Thyroid gland (tissue), 4 donors: ENCODE data around the gene LSAMP.

ENCODE experiments used
- POLR2A ChIP-seq, 2 donors: fragments of 450-650 bp; IDR thresholded peaks; one replicate each; pipeline ENCODE4 v1.6.1; 2017; ENCODE audit warnings: antibody characterized with exemption in 2 of 2, mild to moderate bottlenecking in 2 of 2, moderate library complexity in 1 of 2
- TF ChIP-seq, protein P1 (sequence below), 6 experiments: fragments of 200-600 bp in 3 of 6; fragments of 450-650 bp in 3 of 6; sonication (generic) in 3 of 6; IDR thresholded peaks; one replicate each; pipeline ENCODE4 v1.5.1; 2016 to 2019; ENCODE audit warnings: antibody characterized with exemption in 6 of 6, mild to moderate bottlenecking in 2 of 6, inconsistent platforms in 1 of 6, moderate library complexity in 1 of 6

DNA sequence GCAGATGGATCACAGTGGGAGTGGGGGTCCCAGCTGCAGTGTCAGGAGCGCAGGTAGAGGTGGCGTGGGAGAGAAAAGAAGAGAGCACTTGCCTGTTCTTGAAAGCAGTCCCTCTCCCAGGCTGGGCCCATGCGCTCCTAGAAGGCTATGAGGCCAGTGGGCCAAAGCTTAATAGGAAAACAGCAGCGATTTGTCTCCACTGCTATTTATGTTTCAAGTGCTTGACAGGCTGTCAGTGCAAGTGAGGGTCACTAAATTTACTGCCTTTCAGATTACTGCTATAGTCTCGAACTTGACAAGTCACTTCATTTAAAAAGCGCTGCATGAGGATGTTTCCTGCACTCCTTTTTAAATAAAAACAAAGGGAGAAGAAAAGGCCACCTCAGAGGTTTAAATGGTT is 582.4 kb downstream of the LSAMP start:
- TF ChIP-seq, protein P1, sequence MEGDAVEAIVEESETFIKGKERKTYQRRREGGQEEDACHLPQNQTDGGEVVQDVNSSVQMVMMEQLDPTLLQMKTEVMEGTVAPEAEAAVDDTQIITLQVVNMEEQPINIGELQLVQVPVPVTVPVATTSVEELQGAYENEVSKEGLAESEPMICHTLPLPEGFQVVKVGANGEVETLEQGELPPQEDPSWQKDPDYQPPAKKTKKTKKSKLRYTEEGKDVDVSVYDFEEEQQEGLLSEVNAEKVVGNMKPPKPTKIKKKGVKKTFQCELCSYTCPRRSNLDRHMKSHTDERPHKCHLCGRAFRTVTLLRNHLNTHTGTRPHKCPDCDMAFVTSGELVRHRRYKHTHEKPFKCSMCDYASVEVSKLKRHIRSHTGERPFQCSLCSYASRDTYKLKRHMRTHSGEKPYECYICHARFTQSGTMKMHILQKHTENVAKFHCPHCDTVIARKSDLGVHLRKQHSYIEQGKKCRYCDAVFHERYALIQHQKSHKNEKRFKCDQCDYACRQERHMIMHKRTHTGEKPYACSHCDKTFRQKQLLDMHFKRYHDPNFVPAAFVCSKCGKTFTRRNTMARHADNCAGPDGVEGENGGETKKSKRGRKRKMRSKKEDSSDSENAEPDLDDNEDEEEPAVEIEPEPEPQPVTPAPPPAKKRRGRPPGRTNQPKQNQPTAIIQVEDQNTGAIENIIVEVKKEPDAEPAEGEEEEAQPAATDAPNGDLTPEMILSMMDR (IDR thresholded peaks at IDR 0.05): no peak
- TF ChIP-seq POLR2A (IDR thresholded peaks at IDR 0.05): no peak
